ENCODE results near the gene PRAME. TPM values are rescaled to one million over a fixed set of nuclear protein-coding genes. Genes with fewer than 3 reads are reported as not detected.
"Not testable (repeated sequence)": the region's sequence is repeated elsewhere in the genome, so short reads cannot be mapped to it uniquely, and the experiment has no call there.

PRAME gene, protein sequence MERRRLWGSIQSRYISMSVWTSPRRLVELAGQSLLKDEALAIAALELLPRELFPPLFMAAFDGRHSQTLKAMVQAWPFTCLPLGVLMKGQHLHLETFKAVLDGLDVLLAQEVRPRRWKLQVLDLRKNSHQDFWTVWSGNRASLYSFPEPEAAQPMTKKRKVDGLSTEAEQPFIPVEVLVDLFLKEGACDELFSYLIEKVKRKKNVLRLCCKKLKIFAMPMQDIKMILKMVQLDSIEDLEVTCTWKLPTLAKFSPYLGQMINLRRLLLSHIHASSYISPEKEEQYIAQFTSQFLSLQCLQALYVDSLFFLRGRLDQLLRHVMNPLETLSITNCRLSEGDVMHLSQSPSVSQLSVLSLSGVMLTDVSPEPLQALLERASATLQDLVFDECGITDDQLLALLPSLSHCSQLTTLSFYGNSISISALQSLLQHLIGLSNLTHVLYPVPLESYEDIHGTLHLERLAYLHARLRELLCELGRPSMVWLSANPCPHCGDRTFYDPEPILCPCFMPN
- total RNA-seq (2014; rRNA removed; shearing (Covaris generic)) = 323 and 336 TPM in 2 replicates
- 434 and 500 TPM in 2 replicates for polyA plus RNA-seq (2015; cell fraction: cytosol; rRNA removed)
- polyA plus RNA-seq (2015; cell fraction: nucleus; rRNA removed) = 1,841 and 1,849 TPM in 2 replicates

DNA sequence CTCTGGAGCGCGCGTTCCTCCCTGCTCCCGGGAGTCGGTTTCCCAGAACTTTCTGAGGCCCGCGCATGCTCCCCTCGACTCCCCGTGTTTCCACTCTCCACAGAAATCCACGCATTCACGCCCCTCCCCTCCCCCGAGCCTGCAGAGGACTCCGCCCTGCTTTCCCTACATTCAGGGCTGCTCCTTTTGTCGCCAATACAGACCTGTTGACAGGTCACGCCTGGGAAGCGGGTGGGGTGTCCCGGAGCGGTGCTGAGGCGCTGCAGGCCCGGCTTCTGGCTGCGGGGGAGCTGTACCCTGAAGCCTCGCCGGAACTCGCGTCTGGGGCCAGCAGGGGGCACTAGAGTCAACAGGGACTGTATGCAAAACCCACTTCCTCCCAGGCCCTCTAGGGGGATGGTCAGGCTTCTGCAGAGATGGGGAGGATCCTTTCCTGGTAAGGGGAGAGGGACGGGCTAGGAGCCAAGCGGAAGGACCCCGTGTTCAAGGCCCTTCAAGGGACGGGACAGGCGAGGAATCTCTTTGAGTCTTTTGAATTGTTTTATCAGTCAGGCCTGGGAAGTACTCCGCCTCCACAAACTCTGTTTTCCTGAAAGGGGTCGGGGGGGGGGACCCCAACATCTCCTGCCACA lies at the start of gene PRAME:
TSS of gene PRAME (minus strand) at position 294 of the 632 bp plus-strand sequence. CDS start 2,433 bp downstream, outside the sequence.
- peak; percentile 97 for DNase-seq (ENCODE audit: low read depth, low spot score)
- in situ Hi-C loops (cut with HindIII; ENCODE audit: low pct_unique_long_range_greater_than_20kb, low sequenced_read_pairs) = no loop called here

DNA sequence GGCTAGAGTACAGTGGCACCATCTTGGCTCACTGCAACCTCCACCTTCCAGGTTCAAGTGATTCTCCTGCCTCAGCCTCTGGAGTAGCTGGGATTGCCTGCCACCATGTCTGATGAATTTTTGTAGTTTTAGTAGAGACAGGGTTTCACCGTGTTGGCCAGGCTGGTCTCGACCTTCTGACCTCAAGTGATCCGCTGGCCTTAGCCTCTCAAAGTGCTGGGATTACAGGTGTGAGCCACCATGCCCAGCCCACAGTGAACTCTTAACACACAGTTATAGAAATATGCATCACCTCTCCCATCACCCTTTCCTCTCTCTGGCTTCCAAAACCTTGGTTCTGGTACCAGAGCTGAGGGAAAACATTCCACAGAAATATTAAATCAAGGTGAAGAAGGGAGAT lies 49.0 kb upstream of the PRAME start:
- in situ Hi-C loops (cut with HindIII; ENCODE audit: low pct_unique_long_range_greater_than_20kb, low sequenced_read_pairs); DNase-seq (ENCODE audit: low read depth, low spot score): not testable (repeated sequence)

DNA sequence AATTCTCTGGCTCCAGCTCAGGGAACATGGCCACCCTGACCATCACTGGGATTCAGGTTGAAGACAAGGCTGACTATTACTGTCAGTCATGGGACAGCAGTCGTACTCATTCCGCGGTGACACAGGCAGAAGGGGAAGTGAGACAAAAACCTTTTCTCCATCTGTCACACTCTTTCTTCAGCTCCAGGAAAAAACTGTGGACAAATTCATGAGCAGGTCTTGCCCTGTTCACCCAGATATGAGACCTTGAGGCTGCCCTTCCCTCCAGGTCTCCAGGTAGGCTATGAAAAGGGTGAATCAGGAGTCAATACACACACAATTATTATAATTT lies 46.0 kb upstream of the PRAME start:
- in situ Hi-C loops (cut with HindIII; ENCODE audit: low pct_unique_long_range_greater_than_20kb, low sequenced_read_pairs) = no loop called here
- no peak for DNase-seq (ENCODE audit: low read depth, low spot score)

DNA sequence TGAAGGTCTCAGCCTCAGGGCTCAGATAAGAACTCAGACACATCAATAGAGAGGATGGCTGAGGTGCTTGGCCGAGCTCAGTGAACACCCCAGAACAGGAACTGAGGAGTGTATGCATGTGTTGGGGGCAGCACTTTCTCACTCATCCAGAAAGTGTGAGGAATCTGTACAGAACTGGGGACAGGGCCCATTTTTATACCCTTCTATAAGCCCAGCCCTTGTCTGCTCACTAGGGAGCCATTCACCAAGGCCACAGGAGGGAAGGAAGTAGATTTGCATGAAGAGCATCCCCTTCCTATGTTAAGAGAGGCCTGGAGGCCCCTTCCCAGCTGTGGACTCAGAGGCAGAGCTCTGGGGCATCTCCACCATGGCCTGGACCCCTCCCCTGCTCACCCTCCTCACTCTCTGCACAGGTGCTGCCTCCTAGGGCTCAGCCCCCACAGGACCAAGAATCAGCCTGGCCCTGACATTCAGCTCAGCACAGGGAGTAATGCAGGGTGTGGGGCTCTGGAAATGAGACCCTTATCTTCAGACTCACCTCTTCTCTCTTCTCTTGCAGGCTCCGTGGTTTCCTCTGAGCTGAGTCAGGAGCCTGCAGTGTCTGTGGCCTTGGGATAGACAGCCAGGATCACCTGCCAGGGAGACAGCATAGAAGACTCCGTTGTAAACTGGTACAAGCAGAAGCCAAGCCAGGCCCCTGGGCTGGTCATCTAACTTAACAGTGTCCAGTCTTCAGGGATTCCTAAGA lies 45.4 kb upstream of the PRAME start:
- no peak for DNase-seq (ENCODE audit: low read depth, low spot score)
- in situ Hi-C loops (cut with HindIII; ENCODE audit: low pct_unique_long_range_greater_than_20kb, low sequenced_read_pairs) = no loop called here

DNA sequence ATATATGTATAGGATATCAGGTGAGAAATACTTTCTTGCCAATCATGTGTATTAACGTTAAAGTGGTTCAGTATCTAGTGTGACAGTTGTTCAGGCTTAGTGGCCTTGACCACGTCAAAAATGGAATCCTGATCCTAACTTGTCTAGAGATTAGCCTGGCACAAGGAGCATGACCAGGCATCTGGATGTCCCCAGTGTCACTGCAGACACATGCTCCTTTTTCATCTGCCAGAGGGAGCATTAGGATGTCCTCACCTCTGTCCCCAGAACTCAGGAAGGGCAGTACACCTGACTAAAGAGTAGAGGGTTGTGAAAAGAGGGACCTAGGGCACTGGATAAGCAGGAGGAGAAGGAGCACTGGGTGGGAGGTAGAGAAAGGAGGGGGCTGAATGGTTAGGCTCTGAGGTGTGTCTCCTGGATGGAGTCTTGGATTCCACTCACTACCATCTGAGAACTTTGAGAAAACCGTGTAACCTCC lies 44.4 kb upstream of the PRAME start:
- DNase-seq (ENCODE audit: low read depth, low spot score) = no peak
- in situ Hi-C loops (cut with HindIII; ENCODE audit: low pct_unique_long_range_greater_than_20kb, low sequenced_read_pairs) = no loop called here

DNA sequence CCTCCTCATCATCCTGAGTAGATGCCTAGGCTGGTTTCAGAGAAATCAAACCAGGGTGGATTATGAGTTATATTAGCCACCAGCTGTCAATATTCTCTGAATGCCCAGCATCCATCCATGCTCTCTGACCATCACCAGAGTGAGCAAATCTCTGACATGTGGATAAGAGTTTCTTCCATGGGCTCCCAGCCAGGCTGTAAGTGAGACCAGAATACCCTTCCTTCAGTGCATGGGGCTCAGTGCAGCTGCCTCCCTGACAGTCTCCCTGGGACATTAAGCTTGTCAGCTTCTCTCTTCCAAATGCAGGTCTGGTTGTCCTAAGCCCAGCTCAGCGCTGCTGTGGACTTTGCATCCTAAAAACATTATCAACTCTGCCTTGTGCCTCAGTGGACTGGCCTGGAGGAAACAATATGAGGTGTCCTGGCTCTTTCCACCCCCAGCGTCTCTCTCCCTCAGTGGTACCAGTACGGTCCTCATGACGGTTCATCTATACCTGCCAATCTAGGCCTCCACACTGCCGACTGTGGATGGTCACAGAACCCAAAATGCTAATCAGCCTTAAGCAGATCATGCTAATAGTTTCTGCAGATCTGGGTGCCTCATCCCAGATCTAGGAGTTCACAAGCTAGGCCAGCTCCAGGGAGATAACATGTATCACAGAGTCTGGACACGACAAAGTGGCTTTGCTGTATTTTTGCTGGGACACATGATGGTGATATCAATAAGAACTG lies 41.6 kb upstream of the PRAME start:
- in situ Hi-C loops (cut with HindIII; ENCODE audit: low pct_unique_long_range_greater_than_20kb, low sequenced_read_pairs) = no loop called here
- DNase-seq (ENCODE audit: low read depth, low spot score) = no peak

DNA sequence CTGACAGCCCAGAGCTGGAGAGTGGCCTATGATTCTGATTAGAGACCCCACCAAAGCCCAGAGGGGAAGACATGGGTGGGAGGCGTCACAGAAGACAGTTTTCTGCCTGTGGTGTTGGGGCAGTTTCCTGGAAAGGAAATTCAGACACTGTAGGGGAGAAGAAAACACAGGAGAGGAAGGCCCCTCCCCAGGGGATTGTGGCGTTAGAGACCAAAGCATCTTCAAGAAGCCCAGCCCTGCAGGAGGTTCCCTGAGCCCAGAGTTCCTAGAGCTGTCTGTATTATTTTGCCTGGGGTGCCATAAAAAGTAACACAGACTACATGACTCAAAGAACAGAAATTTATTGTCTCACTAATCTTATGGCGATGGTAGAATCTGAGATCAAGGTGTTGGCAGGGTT lies 40.2 kb upstream of the PRAME start:
- DNase-seq (ENCODE audit: low read depth, low spot score) = no peak
- in situ Hi-C loops (cut with HindIII; ENCODE audit: low pct_unique_long_range_greater_than_20kb, low sequenced_read_pairs) = no loop called here

DNA sequence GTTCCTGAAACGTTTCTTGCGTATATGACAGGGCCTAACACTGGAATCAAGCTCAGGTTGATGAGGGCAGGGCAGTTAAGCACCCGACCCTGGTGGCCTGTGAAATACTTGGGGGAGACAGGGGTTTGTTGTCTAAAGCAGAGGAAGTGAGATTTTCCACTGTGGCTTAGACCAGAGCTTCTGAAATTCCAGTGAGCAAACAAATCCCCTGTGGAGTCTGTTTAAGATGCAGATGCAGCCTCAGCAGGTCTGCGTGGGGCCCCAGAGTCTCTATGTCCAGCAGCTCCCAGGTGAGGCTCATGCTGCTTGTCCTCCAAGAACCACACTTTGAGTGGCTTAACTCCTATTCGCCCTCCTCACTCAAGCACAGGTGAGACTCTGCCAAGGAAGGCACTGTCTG lies 39.1 kb upstream of the PRAME start:
- in situ Hi-C loops (cut with HindIII; ENCODE audit: low pct_unique_long_range_greater_than_20kb, low sequenced_read_pairs) = no loop called here
- no peak for DNase-seq (ENCODE audit: low read depth, low spot score)

DNA sequence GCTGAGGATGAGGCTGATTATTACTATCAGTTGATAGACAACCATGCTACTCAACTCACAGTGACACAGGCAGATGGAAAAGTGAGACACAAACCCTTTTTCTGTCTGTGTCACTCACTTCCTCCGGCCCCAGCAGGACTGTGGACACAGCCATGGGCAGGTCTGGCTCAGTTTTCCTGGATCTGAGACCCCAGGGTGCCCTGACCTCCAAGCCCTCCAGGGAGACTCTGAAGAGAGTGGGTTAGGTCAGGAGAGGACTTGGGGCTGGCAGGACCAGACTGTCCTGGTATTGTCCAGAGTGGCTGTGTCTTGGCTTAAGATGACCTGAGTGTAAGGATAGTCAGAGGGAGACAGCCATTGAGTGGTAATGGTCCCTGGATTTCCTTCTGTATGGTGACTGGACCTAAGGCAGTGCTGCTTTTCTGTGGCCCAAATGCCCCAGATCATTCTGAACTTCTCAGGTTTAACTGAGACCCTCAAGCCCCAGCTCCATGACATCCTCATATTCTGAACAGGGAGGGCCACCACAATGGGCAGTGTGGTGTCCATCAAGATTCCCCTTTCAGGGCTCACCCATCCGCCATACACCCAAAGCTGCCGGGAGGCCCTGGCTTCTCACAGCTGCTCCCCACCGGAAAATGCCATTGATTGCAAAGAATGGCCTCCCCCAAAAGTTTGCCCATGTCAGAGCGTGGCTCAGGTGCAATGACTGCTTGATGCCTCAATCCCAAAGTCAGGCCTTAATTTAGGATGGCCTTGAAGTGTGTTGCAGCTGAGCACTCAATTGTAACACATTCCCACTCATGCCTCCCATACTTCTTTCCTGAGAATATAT lies 36.2 kb upstream of the PRAME start:
- in situ Hi-C loops (cut with HindIII; ENCODE audit: low pct_unique_long_range_greater_than_20kb, low sequenced_read_pairs) = no loop called here
- no peak for DNase-seq (ENCODE audit: low read depth, low spot score)

DNA sequence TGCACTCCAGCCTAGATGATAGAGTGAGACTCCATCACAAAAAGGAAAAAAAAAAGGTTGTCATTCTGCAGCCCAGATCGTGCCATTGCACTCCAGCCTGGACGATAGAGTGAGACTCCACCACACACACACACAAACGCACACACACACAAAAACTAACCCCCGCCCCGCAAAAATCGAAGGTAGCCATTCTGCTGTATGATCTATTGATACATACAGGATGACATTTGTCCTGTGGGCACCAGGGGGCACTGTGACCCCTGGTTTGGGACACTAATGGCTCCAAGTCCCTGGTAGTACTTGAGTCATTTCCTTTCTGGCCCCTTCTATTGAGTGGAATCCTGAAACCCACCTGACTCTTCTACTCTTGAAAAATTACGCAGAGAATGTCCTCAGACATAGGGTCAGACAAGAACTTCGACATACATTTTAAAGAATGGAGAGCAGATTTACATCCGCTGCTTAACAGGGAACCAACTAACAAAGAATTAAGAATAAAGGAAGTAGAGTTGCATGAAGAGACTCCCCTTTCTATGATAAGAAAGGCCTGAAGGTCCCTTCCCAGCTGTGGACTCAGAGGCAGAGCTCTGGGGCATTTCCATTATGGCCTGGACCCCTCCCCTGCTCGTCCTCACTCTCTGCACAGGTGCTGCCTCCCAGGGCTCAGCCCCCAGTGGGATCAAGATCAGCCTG lies 35.0 kb upstream of the PRAME start:
- DNase-seq (ENCODE audit: low read depth, low spot score) = peak; percentile 72
- in situ Hi-C loops (cut with HindIII; ENCODE audit: low pct_unique_long_range_greater_than_20kb, low sequenced_read_pairs) = no loop called here

DNA sequence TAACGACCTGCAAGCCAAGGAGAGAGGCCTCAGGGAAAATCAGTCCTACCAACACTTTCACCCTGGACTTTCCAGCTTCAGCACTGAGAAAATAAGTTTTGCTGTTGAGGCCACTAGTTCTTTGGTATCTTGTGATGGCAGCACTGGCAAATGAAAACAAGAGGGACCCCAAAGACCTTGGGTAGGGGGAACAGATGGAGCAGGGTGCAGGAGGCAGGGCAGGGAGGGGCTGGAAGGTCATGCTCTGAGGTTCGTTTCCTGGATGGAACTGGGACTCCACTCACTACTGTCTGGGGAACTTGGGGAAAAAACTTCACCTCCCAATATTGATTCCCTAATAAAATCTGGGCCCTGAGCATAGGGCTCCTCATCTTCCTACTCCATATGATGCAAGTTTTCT lies 34.2 kb upstream of the PRAME start:
- no peak for DNase-seq (ENCODE audit: low read depth, low spot score)
- in situ Hi-C loops (cut with HindIII; ENCODE audit: low pct_unique_long_range_greater_than_20kb, low sequenced_read_pairs) = no loop called here

DNA sequence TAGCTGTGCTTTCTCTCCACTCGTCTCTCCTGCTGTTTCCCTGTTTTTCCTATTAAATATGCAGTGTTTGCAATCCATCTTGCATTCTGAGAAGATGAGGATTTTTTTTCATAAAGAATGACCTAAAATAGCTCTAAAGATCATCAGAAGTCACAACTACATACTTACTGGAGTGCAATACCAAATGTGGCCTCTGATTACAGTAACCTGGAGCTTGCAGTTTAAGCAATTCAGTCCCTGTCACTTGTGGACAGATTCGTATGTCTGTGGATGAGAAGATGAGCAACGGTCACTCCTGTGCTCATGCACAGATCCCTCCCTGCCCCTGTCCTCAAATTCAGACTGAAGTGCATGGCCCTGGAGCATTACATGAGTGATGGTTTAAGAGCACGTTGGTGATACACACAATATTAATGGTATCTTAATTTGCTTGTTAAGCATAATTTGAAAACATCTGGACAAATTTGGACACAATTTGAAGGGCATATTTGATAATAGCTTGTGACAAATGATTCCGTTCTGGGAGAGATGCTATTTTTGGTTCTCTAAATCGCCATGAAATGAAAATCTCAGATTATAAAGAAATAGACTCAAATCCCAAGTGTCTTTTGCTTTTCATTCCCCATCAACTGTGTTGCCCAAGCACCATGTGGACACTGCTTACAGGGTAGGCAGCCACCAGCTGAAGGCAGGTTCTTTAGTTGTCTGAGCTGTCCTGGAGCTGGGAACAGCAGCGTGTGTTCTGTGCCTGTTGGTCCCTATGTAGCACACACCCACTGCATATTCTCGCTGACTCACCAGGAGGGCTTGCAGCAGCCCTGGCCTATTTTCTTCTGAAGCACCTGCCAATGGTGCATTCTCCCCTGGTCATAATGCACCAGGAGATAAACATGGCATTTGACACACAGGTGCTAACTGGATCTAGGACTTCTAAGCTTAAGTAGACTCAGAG lies 32.6 kb upstream of the PRAME start:
- in situ Hi-C loops (cut with HindIII; ENCODE audit: low pct_unique_long_range_greater_than_20kb, low sequenced_read_pairs) = no loop called here
- DNase-seq (ENCODE audit: low read depth, low spot score) = peak; percentile 9

DNA sequence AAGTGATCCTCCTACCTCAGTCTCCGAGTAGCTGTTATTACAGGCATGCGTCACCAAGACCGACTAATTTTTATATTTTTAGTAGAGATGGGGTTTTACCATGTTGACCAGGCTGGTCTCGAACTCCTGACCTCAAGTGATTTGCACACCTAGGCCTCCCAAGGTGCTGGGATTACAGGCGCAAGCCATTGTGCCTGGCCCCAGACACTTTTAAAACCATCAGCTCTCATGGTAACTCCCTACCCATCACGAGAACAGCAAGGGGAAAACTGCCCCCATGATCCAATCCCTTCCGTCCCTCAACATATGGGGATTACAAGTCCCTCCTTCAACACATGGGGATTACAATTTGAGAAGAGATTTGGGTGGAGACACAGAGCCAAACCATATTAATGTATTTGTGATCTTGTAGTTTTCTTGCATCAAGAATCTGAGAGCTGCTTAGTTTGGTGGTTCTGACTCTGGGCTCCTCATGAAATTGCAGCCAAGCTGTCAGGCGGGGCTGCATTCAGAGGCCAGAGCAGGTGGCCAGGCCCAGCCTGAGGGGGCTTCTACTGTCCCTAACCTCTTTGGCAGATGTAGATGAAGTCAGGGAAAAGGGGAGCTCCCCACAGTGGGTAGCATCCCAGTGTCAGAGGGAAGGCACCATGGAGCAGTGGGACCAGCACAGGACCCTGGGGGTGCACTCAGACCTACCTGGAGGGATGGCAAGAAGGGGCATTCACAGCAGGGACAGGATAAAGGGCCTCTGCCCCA lies 31.2 kb upstream of the PRAME start:
- DNase-seq (ENCODE audit: low read depth, low spot score) = no peak
- in situ Hi-C loops (cut with HindIII; ENCODE audit: low pct_unique_long_range_greater_than_20kb, low sequenced_read_pairs) = no loop called here

DNA sequence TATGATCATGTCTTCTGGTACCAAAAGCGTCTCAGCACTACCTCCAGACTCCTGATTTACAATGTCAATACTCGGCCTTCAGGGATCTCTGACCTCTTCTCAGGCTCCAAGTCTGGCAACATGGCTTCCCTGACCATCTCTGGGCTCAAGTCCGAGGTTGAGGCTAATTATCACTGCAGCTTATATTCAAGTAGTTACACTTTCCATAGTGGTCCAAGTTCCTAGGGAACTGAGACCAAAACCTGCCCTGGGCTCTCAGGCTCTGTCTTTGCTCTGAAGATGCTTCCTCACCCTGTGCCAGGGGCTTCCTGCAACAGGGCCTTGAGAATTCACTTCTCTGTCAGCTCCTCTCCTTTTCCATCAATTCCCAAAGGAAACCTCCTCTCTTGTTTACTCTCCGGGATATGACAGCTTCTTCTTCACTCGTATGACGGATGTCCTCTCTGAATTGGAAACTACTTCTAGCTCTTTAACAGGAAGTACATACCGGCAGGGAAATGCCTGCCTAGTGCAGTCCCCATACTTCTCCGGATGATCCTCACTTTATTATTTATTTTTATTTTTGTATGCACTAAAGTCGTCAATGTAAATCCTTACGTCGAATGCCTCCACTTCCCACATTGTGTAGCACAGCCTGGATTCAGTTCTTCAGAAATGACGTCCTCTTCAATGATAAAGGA lies 29.6 kb upstream of the PRAME start:
- no peak for DNase-seq (ENCODE audit: low read depth, low spot score)
- in situ Hi-C loops (cut with HindIII; ENCODE audit: low pct_unique_long_range_greater_than_20kb, low sequenced_read_pairs) = no loop called here
